HG02840 (cell line): ENCODE results near the gene WARS2.

Experiments
- ATAC-seq: cut with Tn5 transposase; IDR thresholded peaks from one replicate; pipeline ENCODE4 v1.9.1; 2021; ENCODE audit warnings: mild to moderate bottlenecking, moderate library complexity, moderate number of reproducible peaks; ENCODE audit not compliant: unreplicated experiment, low FRiP score

Gene WARS2

DNA sequence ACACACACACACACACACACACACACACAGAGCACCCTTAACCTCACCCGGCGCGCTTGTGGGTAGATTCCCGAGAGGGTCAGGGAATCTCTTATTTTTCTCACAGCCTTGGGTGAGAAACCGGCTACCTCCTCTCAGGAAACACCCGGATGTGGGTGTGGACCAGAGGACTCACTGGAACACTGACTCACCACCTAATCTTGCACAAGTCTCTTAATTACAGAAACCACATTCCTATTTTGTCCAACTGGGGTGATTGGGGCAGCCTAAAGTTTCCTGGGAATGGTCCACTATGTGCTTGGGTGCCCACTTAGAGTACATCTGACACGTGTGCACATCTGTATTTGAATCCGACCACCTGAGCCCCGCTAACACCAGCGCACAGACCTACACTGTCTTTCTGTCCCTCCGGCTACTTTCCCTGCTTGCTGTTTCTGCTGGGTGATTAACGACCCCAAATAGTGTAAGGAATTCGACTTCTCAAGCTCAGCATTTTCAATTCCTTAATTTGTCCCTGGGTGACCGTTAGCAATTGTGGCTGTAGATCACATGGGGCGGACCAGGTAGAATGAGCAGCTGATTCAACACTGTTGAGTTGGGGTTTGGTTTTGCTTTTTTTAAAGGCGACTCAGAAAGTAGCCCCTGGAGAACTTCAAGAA lies 138.3 kb downstream of the WARS2 start:
- no peak for ATAC-seq

DNA sequence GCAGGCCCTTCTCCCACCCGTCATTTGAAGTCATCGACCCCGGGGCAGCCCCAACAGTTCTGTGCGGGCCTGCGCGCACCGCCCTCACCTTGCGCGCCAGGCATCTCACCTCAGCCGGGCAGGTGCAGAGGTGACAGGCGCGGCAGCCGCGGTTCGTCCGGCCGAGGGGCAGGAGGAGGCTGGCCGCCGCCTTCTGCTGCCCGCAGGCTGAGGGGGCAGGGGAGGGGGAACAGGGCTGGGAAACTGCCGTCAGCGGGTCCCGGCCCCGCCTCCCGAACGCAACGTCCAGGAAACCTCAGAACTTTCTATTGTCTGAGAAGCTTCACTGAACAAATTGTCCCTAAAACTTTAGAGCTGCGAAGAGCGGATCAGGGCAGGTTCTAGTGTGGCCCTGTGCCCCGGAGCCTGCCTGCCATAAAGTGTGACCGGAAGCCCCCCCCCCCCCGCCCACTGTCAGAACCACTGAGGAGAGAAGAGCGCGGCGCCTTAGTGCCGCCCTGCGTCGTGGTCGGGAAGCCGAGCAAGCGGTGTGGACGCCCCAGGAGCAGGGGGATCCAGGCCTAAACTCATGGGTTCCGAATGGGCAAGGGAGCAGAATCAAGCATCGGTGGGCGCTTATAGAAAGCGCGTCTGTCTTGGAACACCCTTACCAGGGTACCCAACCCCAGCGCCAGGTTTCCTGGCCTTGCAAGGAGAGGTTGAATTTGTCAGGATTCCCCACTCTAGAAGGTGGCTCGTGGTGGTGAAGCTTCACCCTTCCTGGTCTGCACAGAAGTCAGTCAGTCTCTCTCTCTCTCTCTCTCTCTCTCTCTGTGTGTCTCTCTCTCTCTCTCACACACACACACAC lies 139.0 kb downstream of the WARS2 start:
- ATAC-seq, result no peak

DNA sequence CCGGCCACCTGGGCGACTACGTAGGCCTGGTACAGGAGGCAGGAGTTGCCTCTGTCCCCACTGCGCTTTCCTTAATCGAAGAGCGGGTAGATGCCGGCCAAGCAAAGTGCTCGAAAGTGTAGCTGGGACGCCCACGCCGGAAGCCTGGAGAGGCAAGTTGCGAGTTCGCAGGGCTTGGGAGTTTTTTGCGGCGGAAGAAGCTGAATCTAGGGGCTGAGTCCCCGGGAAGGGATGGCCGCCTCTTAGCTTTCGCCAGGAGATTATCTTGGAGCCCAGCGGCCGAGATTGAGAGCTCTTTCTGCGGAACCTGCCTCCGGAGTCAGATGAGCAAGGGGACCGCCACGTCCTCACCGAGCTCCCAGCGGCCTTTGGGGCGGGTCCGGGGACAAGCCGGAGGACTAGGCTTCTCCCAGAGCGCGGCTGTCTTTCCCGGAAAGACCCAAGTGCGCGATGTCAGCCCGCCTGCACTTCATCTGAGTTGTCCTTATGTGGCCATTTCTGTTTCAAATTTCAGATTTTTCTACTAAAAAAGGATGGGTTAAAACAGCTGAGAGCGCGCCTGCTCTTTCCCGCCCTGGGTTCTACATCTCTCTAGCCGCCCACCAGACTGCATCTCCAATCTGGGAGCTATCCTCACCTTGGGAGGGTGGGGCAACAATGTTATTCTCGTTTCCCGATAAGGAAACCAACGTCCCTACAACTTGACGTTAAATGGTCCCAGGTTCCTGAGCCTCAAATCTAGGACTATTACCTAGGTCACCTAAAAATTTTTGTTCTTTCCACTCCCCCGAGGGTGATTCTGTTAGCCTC lies 139.9 kb downstream of the WARS2 start:
- ATAC-seq, result no peak

DNA sequence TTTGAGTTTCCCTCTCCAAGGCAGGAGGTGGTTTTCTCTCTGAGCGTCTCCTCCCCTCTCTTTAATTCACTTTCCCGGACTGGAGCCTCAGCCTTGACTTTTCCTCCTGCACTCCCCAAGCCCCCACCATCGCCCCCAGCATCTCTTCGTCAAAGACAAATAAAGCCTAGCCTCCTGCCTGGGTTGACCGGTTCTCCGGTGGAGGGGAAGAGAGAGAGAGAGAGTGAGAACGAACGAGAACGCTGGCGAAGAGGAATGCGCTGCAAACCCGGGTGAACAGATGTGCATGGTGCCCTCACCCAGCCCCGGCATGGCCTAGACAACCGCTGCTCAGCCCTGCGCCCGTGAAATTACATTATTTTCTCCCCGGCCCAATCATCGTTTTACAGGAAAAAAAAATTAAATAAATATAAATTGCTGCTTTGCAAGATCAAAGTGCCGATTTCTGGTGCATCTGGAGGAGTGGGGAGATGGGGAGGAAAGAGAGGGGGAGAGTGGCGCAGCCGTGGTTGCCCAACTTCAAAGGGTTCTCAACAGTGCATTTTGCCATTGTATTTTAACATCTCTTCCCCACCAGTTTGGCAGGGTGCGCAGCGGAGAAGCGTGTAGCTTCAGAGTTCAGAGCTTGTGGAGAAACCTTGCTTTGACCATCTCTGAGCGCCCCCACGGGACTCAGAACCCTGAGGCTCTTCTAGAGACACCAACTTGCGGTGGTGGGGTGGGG lies 140.9 kb downstream of the WARS2 start:
- no peak for ATAC-seq

DNA sequence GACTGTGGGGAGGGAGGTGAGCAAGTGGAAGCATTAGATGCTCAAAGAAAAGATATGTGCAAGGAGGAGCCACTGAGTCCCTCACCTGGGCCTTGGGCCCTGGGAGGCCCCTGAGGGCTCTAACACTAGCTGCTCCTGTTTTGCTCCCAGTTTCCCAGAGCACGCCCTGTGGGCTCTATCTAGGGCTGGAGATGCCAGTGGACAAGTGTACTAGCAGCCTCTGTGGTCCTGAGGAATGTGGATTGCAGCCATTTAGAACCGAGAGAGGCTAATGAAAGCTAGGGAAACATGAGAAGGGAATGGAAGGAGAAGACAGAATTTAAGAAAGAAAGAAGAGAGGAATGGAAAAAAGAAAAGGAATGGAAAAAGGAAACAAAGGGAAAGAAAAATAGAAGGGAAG lies 142.3 kb downstream of the WARS2 start:
- ATAC-seq, result no peak

DNA sequence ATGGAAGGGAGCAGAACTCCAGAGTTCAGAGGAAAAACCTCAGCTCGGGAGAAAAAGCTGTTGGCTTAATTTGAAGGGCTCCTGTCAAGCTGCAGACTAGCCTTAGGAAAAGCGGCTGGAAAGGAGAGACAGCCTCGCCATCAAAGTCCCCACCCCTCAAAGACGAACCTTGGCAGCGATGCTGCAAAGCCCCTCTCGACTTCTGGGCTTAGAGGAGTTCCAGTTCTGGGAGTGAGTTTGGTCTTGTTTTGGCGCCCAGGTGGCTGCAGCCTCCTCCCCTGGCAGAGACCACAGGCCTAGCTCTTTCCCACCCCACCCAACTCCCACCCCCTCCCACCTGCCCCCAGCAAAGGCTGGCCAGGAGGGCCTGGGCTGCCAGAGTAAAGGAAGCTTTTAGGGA lies 143.2 kb downstream of the WARS2 start:
- ATAC-seq, result no peak

DNA sequence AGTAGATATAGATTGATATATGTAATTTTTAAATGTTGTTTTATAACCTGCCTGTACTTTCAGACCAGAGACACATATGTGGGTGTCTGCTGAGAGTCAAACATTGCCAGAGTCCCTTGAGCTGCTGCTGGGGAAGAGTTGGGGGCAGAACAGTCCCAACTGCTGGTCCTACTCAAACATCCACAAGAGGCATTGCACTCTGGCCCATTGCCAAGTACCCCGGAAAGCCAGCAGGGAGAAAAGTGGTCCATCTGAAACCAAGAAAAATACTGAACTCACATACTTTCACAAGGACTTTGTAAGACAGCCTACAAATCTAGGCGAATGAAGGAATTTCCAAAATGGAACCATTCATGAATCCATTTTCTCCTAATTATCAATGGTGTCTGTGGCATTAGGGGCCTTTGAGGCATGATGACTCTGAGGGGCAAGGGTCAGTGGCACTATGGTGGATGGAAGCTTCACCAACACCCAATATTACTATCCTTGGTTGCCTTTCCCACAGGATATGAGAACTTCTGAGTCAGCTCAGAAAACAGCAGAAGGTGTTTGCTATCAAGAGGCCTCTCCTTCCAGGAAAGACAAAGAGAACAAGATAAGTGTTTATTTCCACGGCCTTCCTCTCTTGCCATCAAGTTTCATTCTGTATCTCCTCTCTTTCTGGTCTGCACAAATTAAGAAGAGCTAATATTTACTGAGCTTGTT lies 145.0 kb downstream of the WARS2 start:
- ATAC-seq, result no peak

DNA sequence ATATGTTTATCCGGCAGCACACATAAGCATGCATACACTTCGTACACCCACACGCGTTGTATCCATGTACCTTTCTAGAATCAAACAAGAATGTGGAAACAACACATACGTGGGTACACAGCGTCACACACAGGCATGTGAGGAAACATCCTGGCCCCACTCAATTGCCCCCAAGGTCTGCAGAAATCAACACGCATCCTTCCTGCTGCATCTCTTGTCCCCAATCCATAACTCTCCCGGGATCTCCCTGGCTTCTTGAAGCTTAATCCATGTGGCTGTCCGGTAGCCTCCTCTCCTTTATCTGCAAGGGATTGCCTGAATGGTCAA lies 146.8 kb downstream of the WARS2 start:
- no peak for ATAC-seq

DNA sequence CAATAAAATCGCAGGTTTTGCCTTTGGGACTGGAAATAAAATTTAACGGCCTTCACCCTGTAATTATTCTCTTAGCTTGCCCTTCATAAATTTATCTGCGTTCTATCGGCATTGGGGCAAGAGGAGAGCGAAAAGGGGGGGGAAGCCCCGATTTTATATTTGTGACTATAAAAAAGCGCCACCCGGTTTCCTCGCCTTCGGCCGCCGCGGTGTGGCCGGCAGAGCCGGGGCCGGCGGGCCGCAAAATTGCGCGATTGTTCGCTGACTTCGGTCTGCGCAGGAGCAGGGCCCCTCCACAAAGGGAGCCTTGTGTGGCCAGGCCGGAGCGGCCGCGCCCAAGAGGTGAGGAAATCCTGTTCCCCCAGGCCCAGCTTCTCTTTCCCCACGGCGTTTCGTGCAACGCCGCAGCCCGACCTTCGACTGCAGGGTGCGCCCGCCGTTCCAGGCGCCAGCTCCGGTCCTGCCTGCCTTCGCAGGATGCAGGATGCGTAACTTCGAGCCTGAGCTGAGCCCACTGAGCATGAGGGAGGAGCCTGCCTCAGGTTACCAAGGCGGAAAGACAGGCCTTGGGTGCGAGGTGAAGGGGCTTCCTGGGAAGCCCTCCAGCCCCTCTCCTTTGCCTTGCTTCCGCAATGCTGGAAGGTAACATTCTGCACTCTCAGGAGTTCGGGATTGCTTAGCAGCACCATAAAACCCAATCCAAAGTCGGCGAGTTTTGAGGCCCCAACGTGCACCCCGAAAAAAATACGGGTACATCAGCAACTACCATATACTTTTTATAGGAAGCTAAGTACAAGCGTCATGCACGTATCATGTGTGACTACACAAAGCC lies 147.4 kb downstream of the WARS2 start:
- no peak for ATAC-seq

DNA sequence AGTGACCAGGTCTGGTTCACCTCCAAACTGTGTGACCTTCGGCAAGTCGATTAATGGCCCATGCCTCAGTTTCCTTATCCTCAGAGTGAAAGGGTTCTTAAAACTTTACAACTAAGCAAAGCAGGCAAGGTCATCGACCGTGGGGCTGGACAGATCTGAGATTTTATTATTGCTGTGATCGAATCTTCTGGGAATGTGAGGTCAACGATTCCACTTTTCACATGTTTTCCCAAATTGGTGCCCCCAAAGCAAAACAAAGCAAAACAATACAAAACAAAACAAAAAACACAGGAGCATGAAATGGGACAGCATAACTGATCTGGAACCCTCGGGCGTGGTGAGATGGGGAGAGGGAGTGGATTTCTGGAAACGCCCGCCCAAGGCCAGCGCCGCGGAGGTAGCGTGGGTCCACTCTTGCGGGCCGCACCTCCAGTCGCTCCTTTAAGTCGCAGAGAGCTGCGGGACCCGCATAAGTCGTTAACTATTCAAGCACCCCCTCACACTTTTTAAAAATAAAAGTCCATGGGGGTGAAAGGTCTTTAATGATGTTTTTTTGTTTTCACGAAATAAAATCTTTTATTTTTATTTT lies 148.1 kb downstream of the WARS2 start:
- ATAC-seq, result no peak

DNA sequence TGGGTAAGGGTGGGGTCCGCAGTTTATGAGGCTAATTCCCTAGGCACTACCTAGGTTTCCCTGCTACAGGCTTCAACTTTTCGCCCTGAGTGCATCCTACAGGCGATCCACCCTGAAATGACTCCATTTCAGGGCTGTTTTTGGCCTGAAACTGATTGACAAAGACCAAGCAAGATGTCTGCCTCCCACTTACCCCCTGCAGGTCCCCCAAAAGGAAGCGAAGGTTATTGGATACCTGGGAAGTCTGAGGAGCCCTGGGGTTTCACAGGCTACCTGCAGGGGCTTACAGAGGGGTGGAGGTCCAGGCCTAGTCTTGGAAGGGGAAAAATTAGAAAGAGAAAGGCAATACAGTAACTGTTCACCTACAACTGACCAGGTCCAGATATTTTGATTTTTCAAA lies 149.0 kb downstream of the WARS2 start:
- ATAC-seq, result no peak

DNA sequence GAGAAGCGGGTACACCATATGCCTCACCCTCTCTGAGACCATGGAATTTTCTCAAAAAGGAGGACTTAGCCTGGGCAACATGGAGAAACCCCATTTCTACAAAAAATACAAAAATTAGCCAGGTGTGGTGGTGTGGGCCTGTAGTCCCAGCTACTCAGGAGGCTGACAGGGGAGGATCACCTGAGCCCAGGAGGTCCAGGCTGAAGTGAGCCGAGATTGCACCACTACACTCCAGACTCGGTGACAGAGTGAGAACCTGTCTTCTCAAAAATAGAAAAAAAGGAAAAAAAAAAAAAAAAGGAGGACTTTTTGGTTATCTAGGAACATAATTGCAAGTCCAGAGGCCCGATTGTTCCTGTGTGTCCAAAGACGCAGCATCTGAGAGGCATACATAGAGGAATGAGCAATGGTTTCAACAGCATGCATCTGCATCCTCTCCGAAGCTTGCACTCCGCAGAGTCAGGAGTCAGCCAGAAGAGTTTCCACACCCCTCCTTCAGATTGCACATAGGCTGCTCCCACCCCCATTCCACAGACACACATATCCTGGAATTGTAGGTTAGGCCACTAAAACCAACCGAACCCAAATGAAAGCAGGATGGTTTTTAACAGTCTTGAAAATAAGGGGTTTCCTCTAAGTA lies 149.8 kb downstream of the WARS2 start:
- ATAC-seq, result no peak

DNA sequence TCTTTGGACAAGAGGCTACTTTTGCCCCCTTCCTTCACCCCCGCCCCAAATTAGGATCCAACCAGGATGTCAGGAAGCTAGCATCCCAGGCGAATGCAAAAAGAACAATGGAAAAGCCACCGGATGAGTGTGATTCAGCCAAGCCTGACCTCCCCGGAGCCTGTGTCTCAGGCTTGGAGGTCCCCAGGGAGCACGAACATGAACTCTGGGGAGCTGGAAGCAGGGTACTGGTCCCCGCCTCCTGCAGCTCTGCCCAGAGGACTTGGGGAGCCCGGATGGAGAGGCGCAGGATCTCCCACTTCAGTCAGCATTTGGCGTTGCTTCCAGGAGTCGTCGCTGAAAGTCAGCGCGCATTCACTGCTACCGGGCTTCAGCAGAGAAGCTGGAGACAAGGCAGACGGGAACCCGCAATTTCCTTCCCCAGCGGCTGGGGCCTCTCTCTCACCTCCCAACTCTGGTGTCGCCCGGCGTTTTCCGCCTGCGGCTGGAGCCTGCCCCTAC lies 150.5 kb downstream of the WARS2 start:
- no peak for ATAC-seq

DNA sequence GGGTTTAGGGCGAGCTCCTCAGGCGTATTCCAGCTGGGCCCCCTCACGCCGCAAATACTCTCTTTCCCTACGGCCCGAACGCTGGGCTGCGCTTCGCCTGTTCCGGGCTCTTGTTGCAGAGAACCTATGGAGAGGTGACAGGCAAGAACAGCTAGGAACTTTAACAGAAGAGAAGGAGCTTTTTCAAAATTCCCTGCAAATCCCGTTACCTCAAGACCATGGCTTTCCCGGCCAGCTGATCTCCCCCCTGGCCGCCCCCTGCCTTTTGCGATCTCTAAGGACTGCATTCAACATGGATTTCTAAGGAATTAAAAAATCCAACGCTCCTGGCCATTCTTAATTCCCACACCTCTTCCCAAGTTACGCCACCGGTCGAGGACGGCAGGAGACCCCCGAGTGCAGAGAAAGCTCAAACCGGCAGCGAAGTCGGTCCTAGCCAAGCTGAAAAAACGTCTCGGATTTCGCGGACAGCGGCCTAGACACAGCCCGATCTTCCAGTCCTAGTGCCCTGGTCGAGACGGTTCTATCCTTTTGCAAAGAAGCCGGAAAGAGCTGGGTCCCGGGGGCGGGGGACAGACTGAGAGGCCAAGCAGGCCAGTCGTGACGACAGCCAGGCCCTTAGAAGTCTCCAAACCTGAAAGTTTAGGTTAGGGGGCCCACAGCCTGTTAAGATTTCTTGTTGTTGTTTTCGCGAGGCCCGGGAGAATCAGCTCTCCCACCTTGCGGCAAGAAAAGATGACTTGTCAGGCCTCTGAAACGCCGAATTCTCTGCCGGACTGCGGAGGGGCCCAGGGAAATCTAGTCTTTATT lies 151.2 kb downstream of the WARS2 start:
- ATAC-seq, result no peak

DNA sequence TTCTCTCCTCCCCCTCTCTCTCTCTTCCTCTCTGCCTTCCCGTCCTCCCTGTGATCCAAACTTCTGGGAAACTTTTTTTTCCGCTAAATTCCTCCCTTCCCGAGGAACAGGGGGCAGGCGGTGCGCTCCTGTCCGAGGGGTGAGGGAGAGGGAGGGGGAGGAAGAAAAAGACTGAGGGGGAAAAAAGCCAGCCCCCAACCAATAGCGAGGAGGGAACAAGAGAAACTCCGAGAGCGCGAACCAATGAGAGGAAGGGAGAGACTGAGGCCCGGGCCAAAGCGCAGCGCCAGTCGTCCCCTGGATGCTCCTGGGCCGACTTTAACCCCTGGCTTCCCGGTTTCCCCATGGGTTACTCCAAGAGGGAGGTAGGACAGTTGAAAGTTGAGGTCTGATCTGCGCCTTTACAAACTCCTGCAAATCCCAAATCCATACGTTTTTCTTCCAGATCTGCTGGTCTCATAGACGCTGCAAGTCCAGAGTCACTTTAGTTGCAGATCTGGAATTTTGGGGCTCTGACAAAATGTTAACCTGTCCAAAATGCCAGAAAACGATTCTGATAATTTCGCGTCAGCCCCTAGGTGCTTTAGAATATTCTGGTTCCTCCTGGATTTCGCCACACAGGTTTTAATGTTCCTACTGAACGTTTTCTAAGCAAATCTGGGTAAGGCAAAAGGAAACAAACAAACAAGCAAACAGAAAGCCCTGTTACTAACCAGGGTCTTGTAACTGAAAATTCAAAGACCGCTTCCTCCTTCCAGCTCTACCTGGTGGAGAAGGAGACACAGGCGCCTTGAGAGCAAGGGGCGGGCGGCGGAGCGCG lies 152.1 kb downstream of the WARS2 start, which contains the start of gene TBX15:
Gene TBX15, minus strand, starts transcription at position 158 of the 820 bp plus-strand sequence. CDS start 548 bp downstream, outside the sequence.
- ATAC-seq, result no peak

DNA sequence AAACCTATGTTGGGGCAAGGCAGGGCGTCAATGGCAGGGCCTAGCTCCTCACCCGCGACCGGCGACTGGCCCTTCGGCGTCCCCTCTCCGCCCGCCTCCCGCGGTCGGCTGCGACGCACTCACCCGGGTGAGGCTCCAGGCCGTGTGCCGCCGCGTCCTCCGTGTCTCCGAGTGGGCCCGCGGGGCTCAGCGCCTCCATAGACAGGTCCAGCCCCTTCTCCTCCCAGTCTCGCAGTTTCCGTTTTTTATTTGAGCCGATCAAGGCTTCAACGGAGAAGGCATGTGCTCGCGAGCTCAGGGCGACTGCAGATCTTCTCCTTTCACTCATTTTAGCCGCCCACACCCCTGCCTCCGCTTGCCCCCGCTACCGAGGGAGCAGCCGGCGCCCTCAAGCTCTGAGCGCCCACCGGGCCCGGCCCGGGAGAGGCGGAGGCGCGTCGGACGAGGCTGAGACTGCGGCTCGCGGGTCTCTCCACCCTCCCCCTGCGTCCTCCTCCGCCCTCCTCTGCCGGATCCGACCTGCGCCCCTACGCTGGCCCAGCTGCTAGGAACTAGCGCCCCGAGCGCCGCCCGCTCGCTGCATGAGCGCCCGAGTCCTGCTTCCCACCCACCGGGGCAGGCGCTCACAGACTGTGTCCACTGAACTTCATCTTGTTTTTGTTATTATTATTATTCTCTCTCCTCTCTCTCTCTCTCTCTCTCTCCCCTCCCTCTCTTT lies 152.8 kb downstream of the WARS2 start:
- ATAC-seq, result no peak
